H1 (cell line): ENCODE measurements around the gene DBH. TPM values are rescaled to one million over a fixed set of nuclear protein-coding genes. Genes with fewer than 3 reads are reported as not detected.

Experiments used
- CTCF ChIA-PET: fragments of 300-600 bp; sonication (Branson Sonifier 250); formaldehyde crosslinking; loops from one replicate; lab custom pipeline; 2021; ENCODE audit not compliant: partially characterized antibody; lab: Charles Lee
- POLR2A ChIA-PET: fragments of 300-600 bp; sonication (Branson Sonifier 250); formaldehyde crosslinking; loops from one replicate; lab custom pipeline; 2021; ENCODE audit warnings: inconsistent platforms; ENCODE audit not compliant: partially characterized antibody; lab: Charles Lee
- DNase-seq, 2 experiments: peaks; one replicate each; pipeline versions ENCODE4 v3.0.0 to v3.0.0-alpha.2; 2010 to 2022; ENCODE audit warnings: low spot score in 2 of 2, low read depth in 1 of 2, mixed read lengths in 1 of 2
- FAIRE-seq: peaks from 2 replicates; lab custom pipeline; 2011; peaks lifted over from hg19 to GRCh38; lab: Jason Lieb, UNC
- H2AFZ ChIP-seq: 2 replicates; pipeline ENCODE4 v1.8.1; 2012; ENCODE audit warnings: low read length, inconsistent platforms
- H2AK5ac ChIP-seq: 2 replicates; pipeline ENCODE4 v1.6.1; 2013; ENCODE audit warnings: low read depth, low read length
- H2BK120ac ChIP-seq: replicated peaks from 2 replicates; pipeline ENCODE3; 2013; ENCODE audit warnings: low read depth, low read length, inconsistent platforms
- H2BK12ac ChIP-seq: 2 replicates; pipeline ENCODE4 v1.6.1; 2013; ENCODE audit warnings: low read depth, low read length
- H2BK15ac ChIP-seq: 2 replicates; pipeline ENCODE4 v1.6.1; 2013; ENCODE audit warnings: low read length
- H2BK20ac ChIP-seq: 2 replicates; pipeline ENCODE4 v1.6.1; 2013; ENCODE audit warnings: low read length
- H2BK5ac ChIP-seq: 2 replicates; pipeline ENCODE4 v1.6.1; 2013; ENCODE audit warnings: low read depth, low read length
- H3K14ac ChIP-seq: 2 replicates; pipeline ENCODE4 v1.6.1; 2013; ENCODE audit warnings: inconsistent platforms; ENCODE audit not compliant: insufficient read length
- H3K18ac ChIP-seq: 2 replicates; pipeline ENCODE4 v1.6.1; 2013; ENCODE audit warnings: low read length; ENCODE audit errors: extremely low read depth
- H3K23ac ChIP-seq: 2 replicates; pipeline ENCODE4 v1.6.1; 2013; ENCODE audit warnings: inconsistent platforms; ENCODE audit not compliant: insufficient read length
- H3K23me2 ChIP-seq: 2 replicates; pipeline ENCODE4 v1.6.1; 2013; ENCODE audit warnings: low read depth, low read length
- H3K27ac ChIP-seq: 2 replicates; pipeline ENCODE4 v1.6.1; 2011; ENCODE audit warnings: low read depth, low read length, inconsistent platforms
- H3K27me3 ChIP-seq, 4 experiments: replicated peaks in 1 of 4; 1 replicate in 1 of 4; 2 replicates in 3 of 4; pipeline versions ENCODE4 v1.6.1 to v1.8.1; 2011 to 2013; ENCODE audit warnings: low read length in 3 of 4, mild to moderate bottlenecking in 3 of 4, inconsistent platforms in 2 of 4, mixed read lengths in 2 of 4, moderate library complexity in 1 of 4; ENCODE audit not compliant: control insufficient read depth in 3 of 4, insufficient read depth in 3 of 4; ENCODE audit errors: extremely low read depth in 1 of 4
- H3K36me3 ChIP-seq, 4 experiments: 2 replicates each; pipeline versions ENCODE4 v1.6.1 to v1.8.1; 2011 to 2013; ENCODE audit warnings: mild to moderate bottlenecking in 4 of 4, low read length in 3 of 4, moderate library complexity in 2 of 4, control low read depth in 1 of 4, inconsistent platforms in 1 of 4; ENCODE audit not compliant: insufficient read depth in 4 of 4, control insufficient read depth in 2 of 4
- H3K4ac ChIP-seq: replicated peaks from 2 replicates; pipeline ENCODE3; 2013; ENCODE audit warnings: low read length, low read depth, mixed read lengths, inconsistent platforms; ENCODE audit not compliant: insufficient read length
- H3K4me1 ChIP-seq, 4 experiments: replicated peaks in 1 of 4; 1 replicate in 1 of 4; 2 replicates in 3 of 4; pipeline versions ENCODE4 v1.6.1 to v1.8.1; 2011 to 2013; ENCODE audit warnings: low read length in 3 of 4, inconsistent platforms in 2 of 4, mixed read lengths in 1 of 4; ENCODE audit not compliant: insufficient read depth in 4 of 4, control insufficient read depth in 3 of 4
- H3K4me2 ChIP-seq, 2 experiments: 2 replicates each; pipeline versions ENCODE4 v1.6.1 to v1.8.1; 2011 to 2013; ENCODE audit warnings: low read depth in 2 of 2, low read length in 2 of 2, control low read depth in 1 of 2, inconsistent platforms in 1 of 2, mild to moderate bottlenecking in 1 of 2; ENCODE audit not compliant: insufficient read depth in 1 of 2
- H3K4me3 ChIP-seq, 4 experiments: fragments of 200-600, 300-600 bp in 1 of 4; sonication (generic), shearing (Covaris generic), sonication (Bioruptor Twin) in 1 of 4; 2 replicates each; pipeline versions ENCODE4 v1.5.1 to v1.8.1; 2011 to 2016; ENCODE audit warnings: low read length in 4 of 4, low read depth in 3 of 4, control low read depth in 2 of 4, inconsistent platforms in 2 of 4, mild to moderate bottlenecking in 2 of 4, mixed read lengths in 1 of 4, moderate library complexity in 1 of 4; ENCODE audit not compliant: insufficient read depth in 2 of 4; ENCODE audit errors: extremely low read depth in 1 of 4
- H3K56ac ChIP-seq: replicated peaks from 2 replicates; pipeline ENCODE3; 2013; ENCODE audit warnings: low read depth, mild to moderate bottlenecking, mixed read lengths, low read length, inconsistent platforms; ENCODE audit not compliant: insufficient read length
- H3K79me1 ChIP-seq: 2 replicates; pipeline ENCODE4 v1.6.1; 2013; ENCODE audit warnings: low read depth, low read length, control low read depth
- H3K79me2 ChIP-seq, 2 experiments: 2 replicates each; pipeline versions ENCODE4 v1.6.1 to v1.8.1; 2012 to 2013; ENCODE audit warnings: low read length in 2 of 2, mild to moderate bottlenecking in 2 of 2, inconsistent platforms in 1 of 2; ENCODE audit not compliant: insufficient read depth in 2 of 2, control insufficient read depth in 1 of 2
- H3K9ac ChIP-seq, 4 experiments: replicated peaks in 1 of 4; 1 replicate in 1 of 4; 2 replicates in 3 of 4; pipeline versions ENCODE4 v1.6.1 to v1.8.1; 2011 to 2013; ENCODE audit warnings: low read depth in 3 of 4, low read length in 3 of 4, control low read depth in 2 of 4, mild to moderate bottlenecking in 2 of 4, moderate library complexity in 2 of 4, inconsistent platforms in 1 of 4; ENCODE audit errors: extremely low read depth in 1 of 4
- H3K9me3 ChIP-seq, 2 experiments: 2 replicates each; pipeline versions ENCODE4 v1.6.1 to v1.8.1; 2012 to 2013; ENCODE audit warnings: mild to moderate bottlenecking in 2 of 2, moderate library complexity in 2 of 2, control low read depth in 1 of 2, inconsistent platforms in 1 of 2, low read depth in 1 of 2, low read length in 1 of 2, mixed read lengths in 1 of 2; ENCODE audit not compliant: insufficient read depth in 2 of 2
- H4K20me1 ChIP-seq, 2 experiments: replicated peaks in 1 of 2; 2 replicates each; pipeline versions ENCODE3 to v1.8.1; 2011 to 2013; ENCODE audit warnings: inconsistent platforms in 2 of 2, low read length in 2 of 2, mild to moderate bottlenecking in 1 of 2; ENCODE audit not compliant: insufficient read depth in 2 of 2, control insufficient read depth in 1 of 2
- H4K5ac ChIP-seq: 2 replicates; pipeline ENCODE4 v1.6.1; 2013; ENCODE audit warnings: low read length, low read depth, mixed read lengths, inconsistent platforms; ENCODE audit not compliant: insufficient read length
- H4K8ac ChIP-seq: 2 replicates; pipeline ENCODE4 v1.8.0; 2013; ENCODE audit warnings: mild to moderate bottlenecking, moderate library complexity, low read length, inconsistent platforms; ENCODE audit not compliant: insufficient read depth; ENCODE audit errors: extremely low read depth
- H4K91ac ChIP-seq: replicated peaks from 2 replicates; pipeline ENCODE3; 2013; ENCODE audit warnings: low read length, mixed read lengths, inconsistent platforms; ENCODE audit not compliant: insufficient read length
- ASH2L ChIP-seq: fragments of 200-600, 300-600 bp; sonication (generic); IDR thresholded peaks from one replicate; pipeline ENCODE4 v1.7.1; 2017; ENCODE audit warnings: low read length
- CTBP2 ChIP-seq: IDR thresholded peaks from 2 replicates; pipeline ENCODE4 v1.7.0; 2011; ENCODE audit warnings: borderline replicate concordance, mild to moderate bottlenecking, moderate library complexity, mixed read lengths, low read length; ENCODE audit not compliant: insufficient read depth, insufficient read length
- ZNF274 ChIP-seq: IDR thresholded peaks from 2 replicates; pipeline ENCODE4 v1.7.0; 2012; ENCODE audit warnings: low read length, borderline replicate concordance; ENCODE audit errors: extremely low read depth
- WGBS, 2 experiments: shearing (Covaris generic) in 1 of 2; methylation state at CpG; one replicate each; pipeline versions ENCODE4 v1.1.6 to v1.1.7; 2013 to 2015; ENCODE audit warnings: low lambda C conversion rate in 2 of 2, mixed read lengths in 2 of 2, inconsistent platforms in 1 of 2, low coverage in 1 of 2, missing lambda C conversion rate in 1 of 2; ENCODE audit not compliant: insufficient replicate concordance in 2 of 2, insufficient coverage in 1 of 2, insufficient read length in 1 of 2; ENCODE audit errors: extremely low coverage in 1 of 2, missing lambda C conversion rate in 1 of 2; 5-methylcytosine and 5-hydroxymethylcytosine counted together
- polyA plus RNA-seq, 7 experiments: library from polyadenylated mRNA; depleted of rRNA in 3 of 7; stranded (reverse) in 5 of 7; unstranded in 2 of 7; fragments of >200 nt in 5 of 7; fragments of 200-250 nt in 2 of 7; gene quantifications; 1 replicate in 5 of 7; 2 replicates in 1 of 7; 4 replicates in 1 of 7; pipeline versions ENCODE4 v1.2.1 to v1.2.3, GENCODE V29; 2011 to 2013; ENCODE audit warnings: missing spikeins in 2 of 7, mixed read lengths in 2 of 7
- total RNA-seq: library from RNA; stranded (reverse); fragmentation: NEBNext Ultra II Directional; extraction: Animal tissue kit (Norgen Biotek cat#: 25700); gene quantifications from 2 replicates; pipeline ENCODE4 v1.2.1, GENCODE V29; 2021
- TF ChIP-seq, protein P1 (sequence below): IDR thresholded peaks from 2 replicates; pipeline ENCODE4 v1.6.1; 2012; ENCODE audit warnings: inconsistent platforms

The DBH gene
- total and polyA plus RNA-seq, 2 of the 8 experiments (the other 6 are each of a cell fraction or from before 2014, with no cell fraction given) = 0.18 TPM; not detected in 1

DNA sequence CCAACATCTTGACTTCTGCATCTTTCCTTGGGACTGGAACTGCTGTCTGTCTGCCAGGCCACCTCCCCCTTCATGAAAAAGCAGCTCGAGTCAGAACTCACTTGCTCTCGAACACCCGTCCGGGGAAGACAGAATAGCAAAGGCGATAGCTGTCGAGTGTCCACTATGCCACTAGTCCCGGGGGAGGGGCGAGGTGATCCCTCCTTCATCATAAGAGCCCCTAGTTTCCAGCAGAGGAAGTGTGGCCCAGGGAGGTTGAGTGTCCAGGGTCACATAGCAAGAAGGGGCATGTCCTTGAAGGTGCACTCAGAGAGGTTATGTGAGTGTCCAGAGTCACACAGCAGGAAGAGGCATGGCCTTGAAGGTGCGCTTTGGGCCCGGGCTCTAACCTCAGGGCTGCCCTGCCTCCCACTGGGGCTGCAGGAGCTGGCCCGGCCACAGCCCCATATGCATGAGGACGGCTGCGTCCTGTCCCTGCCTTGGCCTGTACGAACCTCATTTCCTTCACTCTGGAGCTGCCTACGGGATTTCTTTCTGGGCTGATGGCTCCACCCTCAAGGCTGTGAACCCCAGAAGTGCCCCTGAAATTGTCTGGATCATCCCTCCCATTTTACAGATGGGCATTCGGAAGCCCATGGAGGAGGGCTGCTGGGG lies 6.7 kb downstream of the DBH start:
- H3K9ac ChIP-seq = no peak overlapping the region
- H2BK12ac ChIP-seq = no peak overlapping the region
- no peaks in the 10 kb centered on the region for H3K9me3 ChIP-seq
- no peak overlapping the region for H2AFZ ChIP-seq
- H3K14ac ChIP-seq = no peak overlapping the region
- no peak overlapping the region for H2BK5ac ChIP-seq
- H3K4ac ChIP-seq = no peak overlapping the region
- FAIRE-seq (no peak), DNase-seq (no peak)
- no peak overlapping the region for H3K4me3 ChIP-seq
- H3K79me1 ChIP-seq = no peaks in the 10 kb centered on the region; the same call in 1 of the 2 replicates
- peaks cover 0 to 2% of the 10 kb centered on the region in 2 experiments for H4K20me1 ChIP-seq
- H3K79me2 ChIP-seq = no peaks in the 10 kb centered on the region
- no peak overlapping the region for H3K18ac ChIP-seq
- no peak overlapping the region for H3K56ac ChIP-seq
- no peak for TF ChIP-seq CTBP2
- TF ChIP-seq ASH2L = no peak
- TF ChIP-seq, protein P1, sequence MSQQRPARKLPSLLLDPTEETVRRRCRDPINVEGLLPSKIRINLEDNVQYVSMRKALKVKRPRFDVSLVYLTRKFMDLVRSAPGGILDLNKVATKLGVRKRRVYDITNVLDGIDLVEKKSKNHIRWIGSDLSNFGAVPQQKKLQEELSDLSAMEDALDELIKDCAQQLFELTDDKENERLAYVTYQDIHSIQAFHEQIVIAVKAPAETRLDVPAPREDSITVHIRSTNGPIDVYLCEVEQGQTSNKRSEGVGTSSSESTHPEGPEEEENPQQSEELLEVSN = no peak
- no peak for TF ChIP-seq ZNF274
- no peak overlapping the region for H4K91ac ChIP-seq
- ChIA-PET POLR2A (interaction anchor here (0.9 to 1.5 kb wide), 2 partner anchors 19 to 39 kb away, joined by 4 to 5 read pairs; no protein-coding TSS in a partner anchor), CTCF (interaction anchor here (0.6 to 3.3 kb wide), 9 partner anchors 10 to 165 kb away, joined by 3 to 14 read pairs (median 3); partner anchors contain the start of gene ADAMTSL2)
- H2BK15ac ChIP-seq = no peak overlapping the region
- no peak overlapping the region for H2AK5ac ChIP-seq
- H2BK20ac ChIP-seq = no peak overlapping the region; the same call in 1 of the 2 replicates
- H3K36me3 ChIP-seq = no peaks in the 10 kb centered on the region
- H3K27me3 ChIP-seq = no peaks in the 10 kb centered on the region; a peak in 1 of 7 replicates
- H3K4me2 ChIP-seq = no peak overlapping the region
- 89% methylated on average over 16 of the region's 16 CpGs; no CpG with 5 or more reads in 1 of the 2 experiments for WGBS, 2 experiments
- H3K27ac ChIP-seq = no peak overlapping the region
- no peak overlapping the region for H3K23ac ChIP-seq
- H4K5ac ChIP-seq = no peak overlapping the region
- H4K8ac ChIP-seq = no peak overlapping the region
- no peak overlapping the region for H2BK120ac ChIP-seq
- 0 out of 2 replicates have a peak, but pooled peaks cover 1% of the 10 kb centered on the region for H3K23me2 ChIP-seq
- H3K4me1 ChIP-seq = peaks cover 0 to 8% (median 1%) of the 10 kb centered on the region in 4 experiments; a peak in 5 of 7 replicates
